GM19240 (cell line): ENCODE measurements around the gene GSTA2.
"Not testable (repeated sequence)": the region's sequence is repeated elsewhere in the genome, so short reads cannot be mapped to it uniquely, and the experiment has no call there.

Experiments
- DNase-seq: peaks from one replicate; pipeline ENCODE4 v3.0.0; 2011; ENCODE audit warnings: low spot score; ENCODE audit not compliant: insufficient read length

Gene GSTA2

GRCh38 chr6:52763322-52763916, at the start of gene GSTA2:
TSS of gene GSTA2 (minus strand) at chr6:52763475. CDS start at chr6:52757947, 5,528 bp downstream.
- DNase-seq: not testable (repeated sequence)

GRCh38 chr6:52809777-52810176, 46.5 kb upstream of the GSTA2 start:
- not testable (repeated sequence) for DNase-seq

- no peak for DNase-seq
These were observed 45.4 kb upstream of the GSTA2 start for GRCh38 chr6:52808660-52809059.

- not testable (repeated sequence) for DNase-seq
These were observed 40.5 kb upstream of the GSTA2 start, which contains the start of gene GSTA1 for GRCh38 chr6:52803668-52804255. TSS of gene GSTA1 (minus strand) at chr6:52803816. CDS start at chr6:52799267, 4,549 bp downstream.

GRCh38 chr6:52802806-52803205, 39.5 kb upstream of the GSTA2 start:
- DNase-seq: no peak

GRCh38 chr6:52801188-52801841, 38.0 kb upstream of the GSTA2 start:
- no peak for DNase-seq

- DNase-seq: not testable (repeated sequence)
These were observed 36.0 kb upstream of the GSTA2 start for GRCh38 chr6:52799272-52799671.

GRCh38 chr6:52794366-52794765, 31.1 kb upstream of the GSTA2 start:
- DNase-seq: not testable (repeated sequence)

GRCh38 chr6:52790861-52791260, 27.6 kb upstream of the GSTA2 start:
- DNase-seq: no peak

- not testable (repeated sequence) for DNase-seq
These were observed 26.4 kb upstream of the GSTA2 start for GRCh38 chr6:52789658-52790057.

GRCh38 chr6:52788478-52788877, 25.2 kb upstream of the GSTA2 start:
- DNase-seq: no peak

GRCh38 chr6:52787917-52788316, 24.6 kb upstream of the GSTA2 start:
- no peak for DNase-seq

GRCh38 chr6:52786249-52786956, 23.1 kb upstream of the GSTA2 start:
- no peak for DNase-seq

GRCh38 chr6:52782696-52783274, 19.5 kb upstream of the GSTA2 start:
- DNase-seq: not testable (repeated sequence)

- not testable (repeated sequence) for DNase-seq
These were observed 18.9 kb upstream of the GSTA2 start for GRCh38 chr6:52782209-52782608.

GRCh38 chr6:52779237-52779636, 16.0 kb upstream of the GSTA2 start:
- DNase-seq: no peak

- DNase-seq: not testable (repeated sequence)
These were observed 13.6 kb upstream of the GSTA2 start for GRCh38 chr6:52776711-52777351.

GRCh38 chr6:52769399-52769798, 6.1 kb upstream of the GSTA2 start:
- DNase-seq: not testable (repeated sequence)

GRCh38 chr6:52767658-52768057, 4.4 kb upstream of the GSTA2 start:
- not testable (repeated sequence) for DNase-seq

- DNase-seq: not testable (repeated sequence)
These were observed 1.4 kb downstream of the GSTA2 start for GRCh38 chr6:52761673-52762491.
